ENCODE measurements around the gene FBXO36. TPM values are rescaled to one million over a fixed set of nuclear protein-coding genes. Genes with fewer than 3 reads are reported as not detected.
"Not testable (repeated sequence)": the region's sequence is repeated elsewhere in the genome, so short reads cannot be mapped to it uniquely, and the experiment has no call there.

Gene FBXO36
- total RNA-seq, 4 donors from 2014 or later = 2.7 to 7.3 (median 4.2) TPM

- Histone ChIP-seq H3K4me3 (no peak overlapping the region), H3K9me3 (no peaks in the 10 kb centered on the region), H3K27me3 (no peaks in the 10 kb centered on the region), H3K27ac (no peak overlapping the region), H3K36me3 (peaks cover 0 to 11% (median 0%) of the 10 kb centered on the region in 3 donors), H3K4me1 (peaks cover 0 to 40% (median 0%) of the 10 kb centered on the region in 4 donors)
- DNase-seq (ENCODE audit: low spot score in 2 of 2) = no peak
- TF ChIP-seq EP300 (IDR thresholded peaks at IDR 0.05) (no peak), CTCF (IDR thresholded peaks at IDR 0.05) (no peak), POLR2A (IDR thresholded peaks at IDR 0.05) (no peak)
- 93 to 95% methylated on average over 2 of the region's 2 CpGs for WGBS, 2 donors
Observed at GRCh38 chr2:229889023-229889422, 33.3 kb upstream of the FBXO36 start.

GRCh38 chr2:229896857-229897256 is 25.4 kb upstream of the FBXO36 start:
- Histone ChIP-seq H3K27ac (no peak overlapping the region), H3K4me1 (peaks cover 0 to 38% (median 7%) of the 10 kb centered on the region in 4 donors), H3K36me3 (peaks cover 0 to 13% (median 0%) of the 10 kb centered on the region in 3 donors), H3K4me3 (no peak overlapping the region), H3K9me3 (no peaks in the 10 kb centered on the region), H3K27me3 (no peaks in the 10 kb centered on the region)
- no peak for DNase-seq (ENCODE audit: low spot score in 2 of 2)
- no peak for TF ChIP-seq CTCF (IDR thresholded peaks at IDR 0.05)
- TF ChIP-seq POLR2A (IDR thresholded peaks at IDR 0.05) = no peak
- no peak for TF ChIP-seq EP300 (IDR thresholded peaks at IDR 0.05)
- WGBS, 2 donors = 56 to 76% methylated on average over 1 of the region's 1 CpG

GRCh38 chr2:229899604-229900003 is 22.7 kb upstream of the FBXO36 start:
- Histone ChIP-seq H3K36me3 (peaks cover 0 to 22% (median 6%) of the 10 kb centered on the region in 3 donors), H3K4me1 (peaks cover 0 to 52% (median 7%) of the 10 kb centered on the region in 4 donors), H3K27me3 (no peaks in the 10 kb centered on the region), H3K27ac (no peak overlapping the region), H3K4me3 (no peak overlapping the region), H3K9me3 (no peaks in the 10 kb centered on the region)
- 89 to 95% methylated on average over 3 of the region's 3 CpGs for WGBS, 2 donors
- no peak for DNase-seq (ENCODE audit: low spot score in 2 of 2)
- TF ChIP-seq CTCF (IDR thresholded peaks at IDR 0.05) (no peak), EP300 (IDR thresholded peaks at IDR 0.05) (no peak)

GRCh38 chr2:229900012-229900411 is 22.3 kb upstream of the FBXO36 start:
- TF ChIP-seq EP300 (IDR thresholded peaks at IDR 0.05) (no peak), CTCF (IDR thresholded peaks at IDR 0.05) (no peak), POLR2A (IDR thresholded peaks at IDR 0.05) (no peak)
- no peaks in the 10 kb centered on the region for H3K27me3 ChIP-seq
- no peak overlapping the region for H3K4me3 ChIP-seq
- H3K36me3 ChIP-seq = peaks cover 0 to 22% (median 6%) of the 10 kb centered on the region in 3 donors
- peaks cover 0 to 53% (median 7%) of the 10 kb centered on the region in 4 donors for H3K4me1 ChIP-seq
- H3K27ac ChIP-seq = no peak overlapping the region
- H3K9me3 ChIP-seq = no peaks in the 10 kb centered on the region
- DNase-seq (ENCODE audit: low spot score in 2 of 2) = no peak
- WGBS, 2 donors = 87 to 90% methylated on average over 3 of the region's 3 CpGs

GRCh38 chr2:229900514-229900913 is 21.8 kb upstream of the FBXO36 start:
- DNase-seq (ENCODE audit: low spot score in 2 of 2); H3K27ac ChIP-seq; H3K27me3 ChIP-seq; H3K9me3 ChIP-seq; H3K4me3 ChIP-seq: not testable (repeated sequence)
- Histone ChIP-seq H3K4me1 (peaks cover 0 to 53% (median 7%) of the 10 kb centered on the region in 4 donors), H3K36me3 (peaks cover 0 to 22% (median 6%) of the 10 kb centered on the region in 3 donors)
- WGBS, 2 donors = 93% methylated on average over 9 of the region's 9 CpGs

GRCh38 chr2:229901819-229902218 is 20.5 kb upstream of the FBXO36 start:
- WGBS, 2 donors = 44 to 63% methylated on average over 3 of the region's 3 CpGs
- H3K4me3 ChIP-seq = no peak overlapping the region
- peaks cover 0 to 27% (median 6%) of the 10 kb centered on the region in 3 donors for H3K36me3 ChIP-seq
- no peak for DNase-seq (ENCODE audit: low spot score in 2 of 2)
- no peak for TF ChIP-seq POLR2A (IDR thresholded peaks at IDR 0.05)
- H3K4me1 ChIP-seq = peaks cover 0 to 53% (median 7%) of the 10 kb centered on the region in 4 donors
- no peaks in the 10 kb centered on the region for H3K9me3 ChIP-seq
- no peaks in the 10 kb centered on the region for H3K27me3 ChIP-seq
- peak overlapping the region in 1 of 4 donors; percentile 33 for H3K27ac ChIP-seq
